GM10248 (cell line): Measurements from ENCODE around the gene NWD2.

Source experiments
- CTCF ChIA-PET: fragments of 300-600 bp; sonication (Branson Sonifier 250); formaldehyde crosslinking; extraction: SDS; loops from one replicate; lab custom pipeline; 2021; ENCODE audit warnings: antibody characterized with exemption; lab: Yijun Ruan, JAX
- POLR2A ChIA-PET: fragments of 350-650 bp; sonication (Branson Sonifier 250); formaldehyde crosslinking; extraction: SDS; loops from one replicate; lab custom pipeline; 2020; ENCODE audit warnings: antibody characterized with exemption; lab: Yijun Ruan, JAX
- DNase-seq: peaks from one replicate; pipeline ENCODE4 v3.0.0; 2012; ENCODE audit errors: extremely low spot score
- CTCF ChIP-seq: IDR thresholded peaks from 2 replicates; pipeline ENCODE4 v1.5.1; 2012; ENCODE audit warnings: mild to moderate bottlenecking, low read depth; ENCODE audit errors: extremely low read depth, missing control alignments, control extremely low read depth

The NWD2 gene

GRCh38 chr4:37442062-37442323, 197.4 kb downstream of the NWD2 start:
- CTCF ChIA-PET, result interaction anchor here (1.0 to 5.5 kb wide), 6 partner anchors 8 to 20 kb away, joined by 3 to 36 read pairs (median 4); a partner anchor contains a TSS
- POLR2A ChIA-PET, result no interaction called here
- TF ChIP-seq CTCF, result no peak

GRCh38 chr4:37443137-37443536, 198.6 kb downstream of the NWD2 start:
- TF ChIP-seq CTCF, result no peak
- CTCF ChIA-PET, result interaction anchor here (1.0 to 5.5 kb wide), 5 partner anchors 8 to 160 kb away, joined by 3 to 36 read pairs (median 4); a partner anchor contains a TSS
- POLR2A ChIA-PET, result no interaction called here
- DNase-seq, result no peak

More at GRCh38 chr4:37442062-37442323, 197.4 kb downstream of the NWD2 start:
- no peak for DNase-seq

- no peak for DNase-seq
- no peak for TF ChIP-seq CTCF
- POLR2A ChIA-PET, result no interaction called here
- CTCF ChIA-PET, result interaction anchor here (1.4 to 1.6 kb wide), 2 partner anchors 8 to 12 kb away, joined by 3 read pairs; no protein-coding TSS in a partner anchor
These were observed 200.5 kb downstream of the NWD2 start for GRCh38 chr4:37445023-37445422.

GRCh38 chr4:37446016-37446415, 201.5 kb downstream of the NWD2 start:
- ChIA-PET CTCF (interaction anchor here (1.6 kb wide), 1 partner anchor 9 kb away, joined by 3 read pairs; no protein-coding TSS in a partner anchor), POLR2A (no interaction called here)
- no peak for TF ChIP-seq CTCF
- no peak for DNase-seq

- no peak for TF ChIP-seq CTCF
- no peak for DNase-seq
- ChIA-PET CTCF (no interaction called here), POLR2A (no interaction called here)
These were observed 203.3 kb downstream of the NWD2 start for GRCh38 chr4:37447886-37448285.

- no peak for DNase-seq
- POLR2A ChIA-PET, result no interaction called here
- CTCF ChIA-PET, result interaction anchor here (0.9 to 3.6 kb wide), 6 partner anchors 9 to 585 kb away, joined by 3 to 21 read pairs (median 3); no protein-coding TSS in a partner anchor
- no peak for TF ChIP-seq CTCF
These were observed 205.8 kb downstream of the NWD2 start for GRCh38 chr4:37450309-37450708.
